ENCODE results near the gene ALG6.
"Not testable (repeated sequence)": the region's sequence is repeated elsewhere in the genome, so short reads cannot be mapped to it uniquely, and the experiment has no call there.

Gene ALG6

GRCh38 chr1:63418101-63418500, 50.7 kb downstream of the ALG6 start:
- no peak for DNase-seq

GRCh38 chr1:63420746-63421145, 53.3 kb downstream of the ALG6 start:
- DNase-seq, result not testable (repeated sequence)

GRCh38 chr1:63423649-63424048, 56.2 kb downstream of the ALG6 start:
- DNase-seq, result no peak

- DNase-seq, result no peak
Measured at GRCh38 chr1:63428815-63429214, 61.4 kb downstream of the ALG6 start.

- no peak for DNase-seq
Measured at GRCh38 chr1:63429281-63429680, 61.9 kb downstream of the ALG6 start.

- DNase-seq, result no peak
Measured at GRCh38 chr1:63435161-63435560, 67.7 kb downstream of the ALG6 start.

GRCh38 chr1:63442141-63442475, 74.7 kb downstream of the ALG6 start:
- no peak for DNase-seq

- DNase-seq, result no peak
Measured at GRCh38 chr1:63448731-63449246, 81.4 kb downstream of the ALG6 start.

GRCh38 chr1:63450416-63450815, 83.0 kb downstream of the ALG6 start:
- no peak for DNase-seq

GRCh38 chr1:63453232-63453631, 85.8 kb downstream of the ALG6 start:
- DNase-seq, result no peak

- DNase-seq, result no peak
Measured at GRCh38 chr1:63454269-63454668, 86.8 kb downstream of the ALG6 start.

GRCh38 chr1:63458750-63459149, 91.3 kb downstream of the ALG6 start:
- DNase-seq, result no peak

- DNase-seq, result no peak
Measured at GRCh38 chr1:63461661-63462230, 94.3 kb downstream of the ALG6 start.

GRCh38 chr1:63463248-63463647, 95.8 kb downstream of the ALG6 start:
- no peak for DNase-seq

- no peak for DNase-seq
Measured at GRCh38 chr1:63466181-63466580, 98.8 kb downstream of the ALG6 start.

GRCh38 chr1:63466759-63467158, 99.3 kb downstream of the ALG6 start:
- DNase-seq, result no peak

GRCh38 chr1:63468683-63469082, 101.3 kb downstream of the ALG6 start:
- not testable (repeated sequence) for DNase-seq

GRCh38 chr1:63475761-63476160, 108.3 kb downstream of the ALG6 start:
- DNase-seq, result no peak

- DNase-seq, result no peak
Measured at GRCh38 chr1:63480057-63480456, 112.6 kb downstream of the ALG6 start.

- DNase-seq, result no peak
Measured at GRCh38 chr1:63486629-63487028, 119.2 kb downstream of the ALG6 start.

GRCh38 chr1:63487336-63488065, 120.1 kb downstream of the ALG6 start:
- no peak for DNase-seq

All from NCI-H774 (cell line).